Activated CD4-positive, alpha-beta T cell treated with anti-CD3 and anti-CD28 coated beads for 48 hours (primary cell): ENCODE results near the gene GLIPR1.
"Not testable (repeated sequence)": the region's sequence is repeated elsewhere in the genome, so short reads cannot be mapped to it uniquely, and the experiment has no call there.

Source experiments
- DNase-seq: peaks from one replicate; pipeline ENCODE4 v3.0.0-alpha.2; 2020

The GLIPR1 gene

DNA sequence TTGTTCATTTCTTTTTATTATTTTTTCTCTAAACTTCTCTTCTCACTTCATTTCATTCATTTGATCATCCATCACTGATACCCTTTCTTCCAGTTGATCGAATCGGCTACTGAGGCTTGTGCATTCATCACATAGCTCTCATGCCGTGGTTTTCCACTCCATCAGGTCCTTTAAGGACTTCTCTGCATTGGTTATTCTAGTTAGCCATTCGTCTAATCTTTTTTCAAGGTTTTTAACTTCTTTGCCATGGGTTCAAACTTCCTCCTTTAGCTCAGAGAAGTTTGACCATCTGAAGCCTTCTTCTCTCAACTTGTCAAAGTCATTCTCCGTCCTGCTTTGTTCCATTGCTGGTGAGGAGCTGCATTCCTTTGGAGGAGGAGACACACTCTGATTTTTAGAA, 41.6 kb downstream of the GLIPR1 start:
- DNase-seq: not testable (repeated sequence)

- no peak for DNase-seq
These were observed 44.7 kb downstream of the GLIPR1 start for GRCh38 chr12:75525263-75525662.

DNA sequence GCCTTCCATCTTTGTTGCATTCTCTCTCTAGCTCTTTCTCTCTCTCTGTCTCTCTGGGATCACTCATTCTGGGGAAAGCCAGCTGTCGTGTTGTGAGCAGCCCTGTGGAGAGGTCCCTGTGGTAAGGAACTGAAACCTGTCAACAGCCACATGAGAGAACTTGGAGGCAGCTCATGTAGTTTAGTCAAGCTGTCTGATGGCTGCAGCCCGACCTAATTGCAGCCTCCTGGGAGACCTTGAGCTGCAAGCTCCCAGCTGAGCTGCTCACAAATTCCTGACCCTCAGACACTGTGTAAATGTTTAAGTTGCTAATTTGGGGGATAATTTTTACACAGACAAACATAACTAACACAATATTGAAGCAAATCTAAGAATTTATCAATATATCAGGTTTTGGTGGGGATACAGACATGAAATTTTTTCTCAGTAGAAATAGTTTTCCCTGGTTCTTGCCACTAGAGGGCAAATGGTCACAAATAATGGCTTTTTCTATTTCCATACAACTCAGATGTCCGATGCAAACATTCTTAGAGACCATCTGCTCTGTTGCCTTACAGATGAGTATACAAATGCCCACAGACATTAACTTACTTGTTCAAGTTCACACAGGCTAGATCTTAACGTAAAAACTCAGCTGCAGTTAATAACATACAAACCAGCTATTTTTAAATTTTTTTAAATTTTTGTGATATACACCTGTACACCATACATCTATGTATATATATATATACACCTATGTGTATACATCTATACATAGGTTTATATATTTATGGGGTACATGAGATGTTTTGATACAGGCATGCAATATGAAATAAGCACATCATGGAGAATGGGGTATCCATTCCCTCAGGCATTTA, 46.3 kb downstream of the GLIPR1 start:
- DNase-seq: peak; percentile 38

GRCh38 chr12:75528272-75528671, 47.7 kb downstream of the GLIPR1 start:
- DNase-seq: no peak

- no peak for DNase-seq
These were observed 48.1 kb downstream of the GLIPR1 start for GRCh38 chr12:75528692-75529091.

DNA sequence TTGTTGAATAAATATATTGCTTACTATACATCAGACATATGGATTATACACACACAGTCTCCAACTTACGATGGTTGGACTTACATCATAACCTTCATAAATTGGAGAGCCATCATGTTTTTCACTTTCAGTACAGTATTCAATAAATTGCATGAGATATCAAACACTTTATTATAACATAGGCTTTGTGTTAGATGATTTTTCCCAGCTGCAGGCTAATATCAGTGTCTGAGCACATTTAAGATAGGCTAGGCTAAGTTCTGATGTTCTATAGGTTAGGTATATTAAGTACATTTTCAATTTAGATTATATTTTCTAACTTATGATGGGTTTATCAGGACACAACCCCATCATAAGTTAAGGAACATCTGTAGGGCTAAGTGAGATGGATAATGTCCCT, 48.8 kb downstream of the GLIPR1 start:
- no peak for DNase-seq

GRCh38 chr12:75529826-75530225, 49.3 kb downstream of the GLIPR1 start:
- DNase-seq: no peak

- no peak for DNase-seq
These were observed 52.7 kb downstream of the GLIPR1 start for GRCh38 chr12:75533239-75533638.

- DNase-seq: no peak
These were observed 59.3 kb downstream of the GLIPR1 start for GRCh38 chr12:75539889-75540288.

GRCh38 chr12:75542942-75543341, 62.4 kb downstream of the GLIPR1 start:
- DNase-seq: no peak

DNA sequence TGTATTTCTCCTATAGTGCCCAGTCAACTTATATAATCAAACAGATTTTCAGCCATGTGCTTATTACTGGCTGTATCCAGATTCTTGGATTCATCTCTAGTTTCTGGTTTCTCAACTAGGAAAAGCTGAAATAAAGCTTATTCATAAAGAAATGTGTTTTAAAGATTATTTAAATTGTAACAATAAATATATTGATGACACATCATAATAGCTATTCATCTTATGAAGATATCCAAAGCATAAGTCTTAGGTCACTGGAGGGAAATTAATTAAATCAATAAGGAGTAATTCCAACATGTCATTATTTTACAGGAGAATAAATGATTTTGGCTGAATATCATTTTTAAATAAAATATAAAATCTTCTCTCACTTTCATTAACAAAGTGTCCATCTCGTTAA, 63.0 kb downstream of the GLIPR1 start:
- no peak for DNase-seq

DNA sequence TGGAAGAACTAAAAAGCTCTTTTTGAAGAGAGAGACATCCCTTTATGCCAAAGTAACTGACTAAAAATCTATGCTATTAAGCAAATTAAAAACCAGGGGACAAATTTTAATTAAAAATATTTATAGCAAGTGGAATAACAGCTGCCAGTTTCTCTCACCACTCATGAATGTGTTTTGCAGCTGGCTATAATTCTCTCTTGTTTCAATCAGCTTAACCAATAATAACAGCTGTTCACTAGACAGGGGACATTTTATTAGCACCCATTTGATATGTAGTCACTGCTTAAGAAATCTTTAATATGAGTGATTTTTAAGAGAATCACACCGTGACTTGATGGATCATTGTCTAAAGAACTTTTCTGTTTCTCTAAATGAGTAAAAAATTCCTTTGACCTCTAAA, 65.1 kb downstream of the GLIPR1 start:
- DNase-seq: no peak

DNA sequence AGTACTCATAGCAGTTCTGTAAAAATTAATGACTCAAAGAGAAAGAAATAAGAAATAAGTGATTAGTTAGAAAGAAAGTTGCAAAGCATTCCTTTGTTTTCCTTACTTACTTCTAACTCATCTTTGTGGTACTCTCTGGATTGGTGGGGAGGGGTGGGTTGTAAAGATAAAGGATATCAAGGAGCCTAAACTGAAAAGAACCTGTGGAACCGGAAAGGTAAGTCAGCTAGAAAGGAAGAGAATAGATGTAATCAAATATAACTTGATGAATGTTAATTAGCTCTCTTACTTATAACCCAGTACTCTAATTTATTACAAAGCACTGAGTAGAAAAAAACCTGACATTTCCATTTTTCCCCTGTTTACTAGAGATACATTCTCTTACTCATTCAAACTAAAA, 68.3 kb downstream of the GLIPR1 start:
- DNase-seq: no peak

DNA sequence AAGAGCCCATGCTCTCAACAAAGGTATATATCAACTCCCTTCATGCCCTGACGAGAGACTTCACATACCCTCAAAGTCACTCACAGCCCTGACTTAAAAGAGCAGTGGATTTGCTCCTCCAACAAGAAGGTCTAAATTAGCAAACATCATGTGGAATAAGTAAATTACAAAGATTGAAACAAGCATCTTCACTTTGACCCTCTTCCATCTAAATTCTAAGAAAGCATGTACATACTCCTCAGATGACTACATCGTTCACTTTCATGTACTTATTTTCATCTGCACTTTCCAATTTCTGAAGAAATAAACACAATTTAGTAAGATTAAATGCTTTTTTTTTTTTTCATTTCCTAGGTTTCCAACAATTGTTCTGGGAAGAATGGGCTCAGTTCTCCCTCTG, 69.4 kb downstream of the GLIPR1 start:
- no peak for DNase-seq

DNA sequence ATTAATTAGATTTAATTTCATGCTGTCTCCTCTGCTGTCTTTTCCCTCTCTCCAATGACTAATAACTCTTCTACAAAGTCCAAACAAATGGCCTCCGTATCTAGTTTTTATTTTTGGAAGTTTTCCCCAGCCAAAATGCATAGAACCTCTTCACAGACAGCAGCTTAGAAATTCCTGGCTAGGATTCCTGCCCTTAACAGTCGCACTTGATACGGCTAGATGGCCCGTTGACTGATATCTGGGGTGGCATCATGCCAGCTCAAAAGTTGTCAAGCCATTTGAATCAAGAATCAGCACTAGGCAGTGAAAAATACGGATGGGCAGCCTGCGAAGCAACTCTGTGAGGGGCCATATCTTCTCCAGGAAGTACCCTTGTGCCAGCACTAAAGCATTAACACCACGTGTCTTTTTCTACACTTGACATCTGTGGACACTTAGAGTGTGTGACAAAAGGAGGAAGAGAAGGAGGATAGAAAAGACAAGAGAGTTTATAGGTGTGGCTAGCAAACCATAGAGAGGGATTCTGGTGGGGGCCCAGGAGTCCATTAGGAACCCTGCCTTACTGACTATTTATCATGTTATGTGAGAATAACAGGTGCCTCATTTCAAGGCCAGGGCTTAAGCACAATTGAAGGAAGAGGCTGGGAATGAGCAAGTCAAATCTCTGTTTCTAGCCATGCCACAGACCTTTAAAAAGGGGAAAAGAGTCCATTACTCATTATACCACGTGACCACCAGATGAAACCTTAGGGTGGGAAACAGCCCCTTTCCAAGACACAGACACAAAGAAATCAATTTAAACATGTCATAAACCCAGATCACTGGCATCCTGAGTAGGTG, 70.1 kb downstream of the GLIPR1 start:
- DNase-seq: no peak

GRCh38 chr12:75551477-75551876, 70.9 kb downstream of the GLIPR1 start:
- DNase-seq: no peak

DNA sequence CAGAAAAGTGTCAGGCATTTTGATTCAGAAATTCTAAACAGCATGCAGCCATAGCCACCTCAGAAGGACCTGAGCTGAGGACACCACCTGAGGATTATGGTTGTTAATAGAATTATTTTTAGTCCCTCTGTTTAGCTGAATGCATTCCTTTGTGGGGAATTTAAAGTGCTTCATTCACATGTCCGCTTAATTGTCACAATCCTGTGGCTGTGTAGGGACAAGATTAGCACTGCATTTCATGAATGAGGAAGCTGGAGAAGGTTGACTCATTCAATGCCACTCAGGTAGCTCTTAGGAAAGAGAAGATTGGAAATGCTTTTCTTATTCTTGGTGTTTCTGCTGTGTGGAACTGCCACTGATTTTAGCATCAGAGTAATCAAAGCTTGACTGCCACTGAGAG, 72.8 kb downstream of the GLIPR1 start:
- no peak for DNase-seq
